Body of pancreas (tissue), 4 donors: ENCODE data around the gene MED13L.

Experiments used
- POLR2A ChIP-seq, 3 donors: fragments of 450-650 bp; IDR thresholded peaks; one replicate each; pipeline ENCODE4 v1.6.1; 2016; ENCODE audit warnings: antibody characterized with exemption in 3 of 3, mild to moderate bottlenecking in 2 of 3
- TF ChIP-seq, protein P1 (sequence below), 7 experiments: fragments of 450-650 bp in 4 of 7; fragments of 200-600 bp in 3 of 7; sonication (generic) in 3 of 7; IDR thresholded peaks; one replicate each; pipeline ENCODE4 v1.5.1; 2016 to 2019; ENCODE audit warnings: antibody characterized with exemption in 7 of 7

DNA sequence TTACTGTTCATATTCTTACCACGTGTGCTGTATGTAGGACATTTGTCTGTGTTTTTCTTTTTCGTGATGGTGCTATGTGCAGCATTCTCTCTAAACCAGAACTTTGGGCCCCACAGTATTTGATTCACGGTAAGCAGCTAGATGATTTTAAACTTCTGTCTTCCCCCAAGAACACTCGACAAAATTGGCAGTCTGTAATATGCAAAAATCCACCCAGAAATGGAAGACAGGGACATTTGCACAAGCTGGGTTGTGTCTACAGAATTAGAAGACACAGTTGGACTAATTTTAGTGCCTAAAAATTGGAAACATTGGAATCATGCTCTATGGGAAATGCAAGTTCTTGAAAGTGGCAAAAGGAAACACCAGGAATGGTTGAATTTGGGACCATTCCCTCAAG, 24.1 kb upstream of the MED13L start:
- TF ChIP-seq POLR2A (IDR thresholded peaks at IDR 0.05): no peak
- TF ChIP-seq, protein P1, sequence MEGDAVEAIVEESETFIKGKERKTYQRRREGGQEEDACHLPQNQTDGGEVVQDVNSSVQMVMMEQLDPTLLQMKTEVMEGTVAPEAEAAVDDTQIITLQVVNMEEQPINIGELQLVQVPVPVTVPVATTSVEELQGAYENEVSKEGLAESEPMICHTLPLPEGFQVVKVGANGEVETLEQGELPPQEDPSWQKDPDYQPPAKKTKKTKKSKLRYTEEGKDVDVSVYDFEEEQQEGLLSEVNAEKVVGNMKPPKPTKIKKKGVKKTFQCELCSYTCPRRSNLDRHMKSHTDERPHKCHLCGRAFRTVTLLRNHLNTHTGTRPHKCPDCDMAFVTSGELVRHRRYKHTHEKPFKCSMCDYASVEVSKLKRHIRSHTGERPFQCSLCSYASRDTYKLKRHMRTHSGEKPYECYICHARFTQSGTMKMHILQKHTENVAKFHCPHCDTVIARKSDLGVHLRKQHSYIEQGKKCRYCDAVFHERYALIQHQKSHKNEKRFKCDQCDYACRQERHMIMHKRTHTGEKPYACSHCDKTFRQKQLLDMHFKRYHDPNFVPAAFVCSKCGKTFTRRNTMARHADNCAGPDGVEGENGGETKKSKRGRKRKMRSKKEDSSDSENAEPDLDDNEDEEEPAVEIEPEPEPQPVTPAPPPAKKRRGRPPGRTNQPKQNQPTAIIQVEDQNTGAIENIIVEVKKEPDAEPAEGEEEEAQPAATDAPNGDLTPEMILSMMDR (IDR thresholded peaks at IDR 0.05): no peak
